Pancreas (tissue), 10 donors: ENCODE data around the gene MAGOHB. TPM values are rescaled to one million over a fixed set of nuclear protein-coding genes. Genes with fewer than 3 reads are reported as not detected.

Experiments used
- ATAC-seq, 4 donors: fragments of 200-7000 bp; cut with Tn5 transposase; one replicate each; pipeline versions ENCODE4 v1.8.0 to v1.9.1; 2020; ENCODE audit warnings: mild to moderate bottlenecking in 4 of 4, moderate library complexity in 4 of 4
- DNase-seq, 6 donors: peaks; one replicate each; pipeline ENCODE4 v3.0.0-alpha.2; 2020
- FAIRE-seq: peaks from 2 replicates; lab custom pipeline; 2012; peaks lifted over from hg19 to GRCh38; lab: Jason Lieb, UNC
- H3K27ac ChIP-seq, 4 donors: fragments of 200-600 bp; sonication (generic); 1 replicate in 3 of 4; 2 replicates in 1 of 4; pipeline versions ENCODE4 v1.5.0 to v1.8.0; 2020
- H3K27me3 ChIP-seq, 4 donors: fragments of 200-600 bp; one replicate each; pipeline ENCODE4 v1.8.0; 2021
- H3K36me3 ChIP-seq, 3 donors: fragments of 200-600 bp; sonication (generic) in 1 of 3; one replicate each; pipeline versions ENCODE4 v1.5.0 to v1.8.0; 2020 to 2021
- H3K4me1 ChIP-seq, 3 donors: fragments of 200-600 bp; one replicate each; pipeline ENCODE4 v1.8.0; 2021
- H3K4me3 ChIP-seq, 4 donors: fragments of 200-600 bp; sonication (generic) in 2 of 4; one replicate each; pipeline versions ENCODE4 v1.5.0 to v1.8.0; 2020 to 2021
- H3K9me3 ChIP-seq, 4 donors: fragments of 200-600 bp; one replicate each; pipeline ENCODE4 v1.8.0; 2021
- WGBS, 2 donors: extraction: QIAGEN DNeasy Blood & Tissue Kit; methylation state at CpG; one replicate each; pipeline ENCODE4 v1.1.7; 2013; 5-methylcytosine and 5-hydroxymethylcytosine counted together
- intact Hi-C, 3 donors: fragments of 100-400 bp; cut with DNase I; formaldehyde crosslinking; loops; one replicate each; pipeline versions ENCODE4 v1.11.1 to v1.14.2; 2022
- polyA plus RNA-seq, 2 donors: library from polyadenylated mRNA; stranded (reverse); fragments of 200-250 nt; gene quantifications; one replicate each; pipeline ENCODE4 v1.2.3, GENCODE V29; 2013
- total RNA-seq, 6 donors: library from RNA; stranded (reverse); fragmentation: NEBNext Ultra II Directional in 4 of 6; extraction: Animal tissue kit (Norgen Biotek cat#: 25700) in 4 of 6; gene quantifications; one replicate each; pipeline versions ENCODE4 v1.2.1 to v1.2.4, GENCODE V29; 2021 to 2023
- TF ChIP-seq, protein P1 (sequence below), 4 donors: fragments of 200-600 bp; sonication (generic) in 3 of 4; IDR thresholded peaks; one replicate each; pipeline versions ENCODE4 v1.5.0 to v1.8.0; 2021; ENCODE audit warnings: antibody characterized with exemption in 4 of 4
- donor health status: healthy with polysubstance abuse.
- donor health status: DM: no; HTN: no; CAD: no; lungs with moderate emphysema.
- donor health status: DM: no; HTN: no; CAD: no.
- donor health status: control.
- donor health status: control.
- donor health status: Bipolar disorder and iron deficiency.
- donor health status: DM: yes; HTN: yes; CAD: no.
- donor health status: DM: no; HTN: no; CAD: no.
- donor health status: DM: no; HTN: no; CAD: no.
- donor health status: DM: yes; HTN: yes; CAD: no.

MAGOHB gene
- total and polyA plus RNA-seq, 8 donors: 5.4 to 18.6 (median 9.8) TPM

DNA sequence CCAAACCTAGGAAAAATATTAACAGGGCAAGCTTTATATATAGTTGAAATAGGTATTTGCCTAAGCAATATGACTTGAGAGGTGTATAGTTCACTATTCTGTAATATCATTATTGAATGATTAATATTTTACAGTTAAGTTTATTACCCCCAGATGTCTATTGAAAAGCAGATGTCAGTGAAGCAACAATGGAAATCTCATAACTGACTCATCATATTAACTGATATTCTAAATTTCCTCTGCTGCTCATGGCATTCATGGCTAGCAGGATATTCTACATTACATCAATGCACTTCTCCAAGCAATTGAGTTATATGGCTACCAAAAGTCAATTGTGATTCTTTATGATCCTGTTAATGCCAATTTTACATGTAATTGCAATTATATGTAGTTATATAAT lies 9.7 kb upstream of the MAGOHB start:
- ATAC-seq: no peak
- H3K27ac ChIP-seq: no peak overlapping the region
- no peaks in the 10 kb centered on the region for H3K27me3 ChIP-seq
- FAIRE-seq: no peak
- H3K36me3 ChIP-seq: no peaks in the 10 kb centered on the region
- no peaks in the 10 kb centered on the region for H3K4me1 ChIP-seq
- TF ChIP-seq, protein P1, sequence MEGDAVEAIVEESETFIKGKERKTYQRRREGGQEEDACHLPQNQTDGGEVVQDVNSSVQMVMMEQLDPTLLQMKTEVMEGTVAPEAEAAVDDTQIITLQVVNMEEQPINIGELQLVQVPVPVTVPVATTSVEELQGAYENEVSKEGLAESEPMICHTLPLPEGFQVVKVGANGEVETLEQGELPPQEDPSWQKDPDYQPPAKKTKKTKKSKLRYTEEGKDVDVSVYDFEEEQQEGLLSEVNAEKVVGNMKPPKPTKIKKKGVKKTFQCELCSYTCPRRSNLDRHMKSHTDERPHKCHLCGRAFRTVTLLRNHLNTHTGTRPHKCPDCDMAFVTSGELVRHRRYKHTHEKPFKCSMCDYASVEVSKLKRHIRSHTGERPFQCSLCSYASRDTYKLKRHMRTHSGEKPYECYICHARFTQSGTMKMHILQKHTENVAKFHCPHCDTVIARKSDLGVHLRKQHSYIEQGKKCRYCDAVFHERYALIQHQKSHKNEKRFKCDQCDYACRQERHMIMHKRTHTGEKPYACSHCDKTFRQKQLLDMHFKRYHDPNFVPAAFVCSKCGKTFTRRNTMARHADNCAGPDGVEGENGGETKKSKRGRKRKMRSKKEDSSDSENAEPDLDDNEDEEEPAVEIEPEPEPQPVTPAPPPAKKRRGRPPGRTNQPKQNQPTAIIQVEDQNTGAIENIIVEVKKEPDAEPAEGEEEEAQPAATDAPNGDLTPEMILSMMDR (IDR thresholded peaks at IDR 0.05): no peak
- DNase-seq: no peak
- H3K4me3 ChIP-seq: no peak overlapping the region
- H3K9me3 ChIP-seq: no peaks in the 10 kb centered on the region
- intact Hi-C loops: no loop called here

DNA sequence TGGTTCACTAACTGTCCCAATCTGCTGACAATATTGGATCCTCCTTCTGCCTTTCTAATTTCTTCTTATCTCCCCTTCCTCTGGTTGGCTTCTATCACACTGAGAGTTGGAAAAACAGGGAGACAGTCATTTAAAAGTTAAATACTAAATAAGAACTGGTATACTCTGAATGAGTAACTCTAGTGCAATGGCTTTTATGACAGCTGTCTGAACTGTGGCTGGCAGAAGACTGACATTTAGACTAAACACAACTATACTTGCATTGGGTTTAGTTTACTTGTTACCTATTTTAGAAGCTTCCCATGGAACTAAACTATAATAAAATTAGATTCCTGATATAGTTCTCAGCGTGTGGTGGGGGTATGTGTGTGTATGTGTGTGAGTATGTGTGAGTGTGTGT lies 7.9 kb upstream of the MAGOHB start:
- Histone ChIP-seq H3K9me3 (no peaks in the 10 kb centered on the region), H3K27me3 (no peaks in the 10 kb centered on the region), H3K27ac (no peak overlapping the region), H3K4me1 (peaks cover 0 to 1% (median 0%) of the 10 kb centered on the region in 3 donors), H3K36me3 (no peaks in the 10 kb centered on the region), H3K4me3 (no peak overlapping the region)
- DNase-seq: no peak
- WGBS, 2 donors: 60 to 68% methylated on average over 1 of the region's 1 CpG
- no peak for ATAC-seq
- TF ChIP-seq, protein P1 (IDR thresholded peaks at IDR 0.05): no peak
- intact Hi-C loops: no loop called here
- no peak for FAIRE-seq

DNA sequence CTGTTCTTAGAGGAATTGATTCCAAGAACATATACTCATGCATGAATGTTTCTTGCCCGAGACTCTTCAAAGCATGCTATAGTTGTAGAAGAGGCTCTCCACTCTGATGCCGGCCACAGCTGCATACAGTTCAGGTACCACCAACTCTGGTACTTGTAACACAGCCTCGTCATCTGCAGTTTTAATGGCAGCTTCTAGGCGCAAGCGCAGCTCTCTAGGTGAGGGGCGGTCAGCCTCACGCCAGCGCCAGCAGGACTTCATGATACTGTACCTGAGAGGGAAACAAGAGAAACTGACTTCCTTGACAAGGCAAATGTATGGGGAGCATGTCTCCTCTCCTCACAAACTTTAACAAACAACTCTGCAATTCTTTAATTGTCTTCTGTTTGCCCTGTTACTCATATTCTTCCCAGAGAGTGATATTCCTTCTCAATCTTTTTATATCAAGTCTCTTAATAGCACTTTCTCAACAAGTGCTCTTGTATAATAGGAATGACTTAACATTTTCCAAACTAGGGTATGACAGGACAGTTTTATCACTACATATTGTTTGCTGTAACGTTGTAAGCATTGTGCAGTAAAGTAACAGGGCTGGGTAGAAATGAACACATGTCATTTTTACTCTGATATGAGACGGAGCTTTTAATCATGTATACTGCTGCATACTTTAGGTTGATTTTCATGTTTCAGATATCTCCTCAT lies 6.8 kb upstream of the MAGOHB start:
- DNase-seq (no peak), ATAC-seq (no peak), FAIRE-seq (no peak)
- Histone ChIP-seq H3K9me3 (no peaks in the 10 kb centered on the region), H3K36me3 (no peaks in the 10 kb centered on the region), H3K27ac (no peak overlapping the region), H3K27me3 (no peaks in the 10 kb centered on the region), H3K4me1 (peaks cover 0 to 7% (median 0%) of the 10 kb centered on the region in 3 donors), H3K4me3 (no peak overlapping the region)
- 64 to 69% methylated on average over 10 of the region's 10 CpGs for WGBS, 2 donors
- intact Hi-C loops: no loop called here
- TF ChIP-seq, protein P1 (IDR thresholded peaks at IDR 0.05): no peak

DNA sequence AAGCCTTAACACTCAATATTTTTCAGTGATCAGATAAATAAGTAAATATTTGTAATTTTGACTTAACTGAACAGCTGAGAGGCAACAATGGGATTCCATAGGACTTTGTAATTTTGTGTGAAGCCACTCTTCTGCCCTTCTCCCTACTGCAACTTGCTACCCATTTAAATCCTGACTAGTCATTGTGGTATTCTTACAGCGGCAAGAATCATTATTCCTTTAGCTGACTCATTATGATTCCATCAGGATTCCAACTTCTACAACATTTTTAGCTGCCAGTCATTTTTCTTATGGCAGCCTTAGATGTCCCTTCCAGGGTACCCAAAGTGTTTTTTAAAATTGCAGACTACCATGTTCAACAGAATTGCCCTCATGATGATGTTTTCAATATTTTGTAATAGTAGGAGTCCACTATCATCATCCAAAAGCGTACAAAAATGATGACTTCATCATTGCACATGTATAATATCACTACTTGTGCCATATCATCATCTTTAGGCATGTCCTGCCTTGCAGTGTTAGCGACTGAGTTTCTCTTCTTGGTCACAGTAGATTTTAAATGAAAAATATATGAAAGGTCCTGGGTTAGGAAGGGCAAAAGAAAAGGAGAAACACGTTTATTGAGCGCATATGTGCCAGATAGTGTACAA lies 5.1 kb upstream of the MAGOHB start:
- no peak overlapping the region for H3K4me3 ChIP-seq
- H3K36me3 ChIP-seq: no peaks in the 10 kb centered on the region
- FAIRE-seq (no peak), ATAC-seq (no peak), DNase-seq (no peak)
- no peak overlapping the region for H3K27ac ChIP-seq
- WGBS, 2 donors: 69% methylated on average over 5 of the region's 5 CpGs
- H3K9me3 ChIP-seq: no peaks in the 10 kb centered on the region
- H3K27me3 ChIP-seq: no peaks in the 10 kb centered on the region
- intact Hi-C loops: no loop called here
- peaks cover 0 to 7% (median 0%) of the 10 kb centered on the region in 3 donors for H3K4me1 ChIP-seq
- TF ChIP-seq, protein P1 (IDR thresholded peaks at IDR 0.05): no peak

DNA sequence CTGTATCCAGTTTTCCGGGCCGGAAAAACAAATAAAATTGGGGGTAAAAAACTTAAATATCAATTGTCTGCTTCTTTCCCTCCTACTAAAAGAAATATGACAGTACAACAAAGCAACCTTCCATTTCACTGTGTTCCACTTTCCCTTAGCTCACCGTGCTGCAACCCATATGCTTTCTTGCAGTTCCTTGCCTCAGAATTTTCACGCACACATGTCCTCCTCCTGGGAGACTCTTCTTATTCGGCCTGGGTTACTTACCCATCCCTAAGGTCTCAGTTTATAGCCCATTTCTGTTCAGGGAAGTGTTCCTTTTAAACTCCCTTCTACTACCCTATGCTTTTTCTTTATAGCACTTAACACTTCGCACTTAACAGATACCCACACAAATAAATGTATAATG lies 4.5 kb upstream of the MAGOHB start:
- no peak for ATAC-seq
- H3K4me3 ChIP-seq: no peak overlapping the region
- no peak for FAIRE-seq
- WGBS, 2 donors: 82 to 84% methylated on average over 6 of the region's 6 CpGs
- no peak for DNase-seq
- TF ChIP-seq, protein P1 (IDR thresholded peaks at IDR 0.05): no peak
- no peaks in the 10 kb centered on the region for H3K9me3 ChIP-seq
- no peaks in the 10 kb centered on the region for H3K36me3 ChIP-seq
- intact Hi-C loops: no loop called here
- no peak overlapping the region for H3K27ac ChIP-seq
- H3K4me1 ChIP-seq: peaks cover 0 to 7% (median 0%) of the 10 kb centered on the region in 3 donors
- no peaks in the 10 kb centered on the region for H3K27me3 ChIP-seq
